Left hindlimb (tissue), 1 donor: ENCODE results near the gene AFF1.
"Not testable (repeated sequence)": the region's sequence is repeated elsewhere in the genome, so short reads cannot be mapped to it uniquely, and the experiment has no call there.

Experiments used
- DNase-seq: peaks from one replicate; pipeline ENCODE4 v3.0.0-alpha.2; 2018

AFF1 gene

GRCh38 chr4:87012265-87012953 lies 77.6 kb downstream of the AFF1 start:
- no peak for DNase-seq

- not testable (repeated sequence) for DNase-seq
These were observed 78.1 kb downstream of the AFF1 start for GRCh38 chr4:87012954-87013308.

GRCh38 chr4:87014284-87014782 lies 79.5 kb downstream of the AFF1 start:
- no peak for DNase-seq

- no peak for DNase-seq
These were observed 80.6 kb downstream of the AFF1 start for GRCh38 chr4:87015416-87015815.

- DNase-seq, result no peak
These were observed 83.0 kb downstream of the AFF1 start for GRCh38 chr4:87017580-87018342.

- no peak for DNase-seq
These were observed 83.9 kb downstream of the AFF1 start for GRCh38 chr4:87018753-87019152.

- DNase-seq, result no peak
These were observed 84.5 kb downstream of the AFF1 start for GRCh38 chr4:87019246-87019791.

- no peak for DNase-seq
These were observed 85.1 kb downstream of the AFF1 start for GRCh38 chr4:87019898-87020297.

GRCh38 chr4:87024201-87024600 lies 89.4 kb downstream of the AFF1 start:
- no peak for DNase-seq

- no peak for DNase-seq
These were observed 90.3 kb downstream of the AFF1 start for GRCh38 chr4:87025023-87025613.

GRCh38 chr4:87025614-87026041 lies 90.8 kb downstream of the AFF1 start:
- no peak for DNase-seq

- DNase-seq, result no peak
These were observed 92.1 kb downstream of the AFF1 start for GRCh38 chr4:87026800-87027495.

GRCh38 chr4:87029356-87029755 lies 94.5 kb downstream of the AFF1 start:
- DNase-seq, result no peak

GRCh38 chr4:87030124-87030523 lies 95.3 kb downstream of the AFF1 start:
- DNase-seq, result no peak

- peak; percentile 51 for DNase-seq
These were observed 96.1 kb downstream of the AFF1 start for GRCh38 chr4:87030755-87031441.

- no peak for DNase-seq
These were observed 97.1 kb downstream of the AFF1 start for GRCh38 chr4:87031920-87032319.

GRCh38 chr4:87032884-87033533 lies 98.2 kb downstream of the AFF1 start:
- no peak for DNase-seq

GRCh38 chr4:87033902-87034301 lies 99.1 kb downstream of the AFF1 start:
- no peak for DNase-seq

GRCh38 chr4:87034527-87034926 lies 99.7 kb downstream of the AFF1 start:
- DNase-seq, result no peak

GRCh38 chr4:87035881-87036509 lies 101.2 kb downstream of the AFF1 start:
- DNase-seq, result no peak

GRCh38 chr4:87036713-87037112 lies 101.9 kb downstream of the AFF1 start:
- no peak for DNase-seq
